SK-N-SH (cell line): ENCODE data around the gene C2CD4C. TPM values are rescaled to one million over a fixed set of nuclear protein-coding genes. Genes with fewer than 3 reads are reported as not detected.

Source experiments
- CTCF ChIA-PET: fragments of 300-600, 350-600 bp; formaldehyde crosslinking; extraction: SDS; loops from one replicate; lab custom pipeline; 2021; lab: Yijun Ruan, JAX
- POLR2A ChIA-PET: fragments of 350-600 bp; sonication (Branson Sonifier 250); formaldehyde crosslinking; extraction: SDS; loops from one replicate; lab custom pipeline; 2020; ENCODE audit warnings: antibody characterized with exemption, inconsistent platforms; lab: Yijun Ruan, JAX
- DNase-seq: peaks from one replicate; pipeline ENCODE4 v3.0.0; 2012
- H2AFZ ChIP-seq: fragments of 200-600 bp; sonication (generic); 2 replicates; pipeline ENCODE4 v1.8.1; 2016; ENCODE audit warnings: antibody characterized with exemption, mild to moderate bottlenecking, low read depth
- H3F3A ChIP-seq: fragments of 200-600 bp; sonication (generic); replicated peaks from 2 replicates; pipeline ENCODE3; 2016; ENCODE audit warnings: antibody characterized with exemption, mild to moderate bottlenecking; ENCODE audit not compliant: insufficient read depth
- H3K27ac ChIP-seq, 2 experiments: fragments of 200-500 bp in 1 of 2; fragments of 200-600 bp in 1 of 2; sonication (Bioruptor generic) in 1 of 2; sonication (generic), shearing (Covaris generic) in 1 of 2; 2 replicates each; pipeline versions ENCODE4 v1.5.1 to v1.6.1; 2014 to 2016; ENCODE audit warnings: low read depth in 2 of 2, inconsistent platforms in 1 of 2, low read length in 1 of 2, mild to moderate bottlenecking in 1 of 2, mixed read lengths in 1 of 2
- H3K27me3 ChIP-seq: fragments of 200-600 bp; sonication (generic), shearing (Covaris generic); 2 replicates; pipeline ENCODE4 v1.6.1; 2016; ENCODE audit warnings: mixed run types; ENCODE audit not compliant: insufficient read depth
- H3K36me3 ChIP-seq, 2 experiments: fragments of 200-500 bp in 1 of 2; fragments of 200-600 bp in 1 of 2; sonication (Bioruptor generic) in 1 of 2; sonication (generic) in 1 of 2; replicated peaks in 1 of 2; 2 replicates each; pipeline versions ENCODE3 to v1.5.1; 2014 to 2016; ENCODE audit warnings: low read length in 1 of 2, mild to moderate bottlenecking in 1 of 2; ENCODE audit not compliant: insufficient read depth in 2 of 2, control insufficient read depth in 1 of 2
- H3K4me1 ChIP-seq, 2 experiments: fragments of 200-500 bp in 1 of 2; fragments of 200-600 bp in 1 of 2; sonication (Bioruptor generic) in 1 of 2; sonication (generic), shearing (Covaris generic) in 1 of 2; 2 replicates each; pipeline versions ENCODE4 v1.5.1 to v1.6.1; 2014 to 2016; ENCODE audit warnings: low read depth in 1 of 2, low read length in 1 of 2, mixed run types in 1 of 2; ENCODE audit not compliant: insufficient read depth in 2 of 2, control insufficient read depth in 1 of 2
- H3K4me2 ChIP-seq: fragments of 200-600 bp; sonication (generic), shearing (Covaris generic); 2 replicates; pipeline ENCODE4 v1.6.1; 2017; ENCODE audit warnings: mixed run types
- H3K4me3 ChIP-seq, 2 experiments: fragments of 200-500 bp in 1 of 2; fragments of 200-600 bp in 1 of 2; sonication (Bioruptor generic) in 1 of 2; sonication (generic), shearing (Covaris generic) in 1 of 2; 2 replicates each; pipeline versions ENCODE4 v1.5.1 to v1.8.1; 2014 to 2016; ENCODE audit warnings: low read depth in 2 of 2, inconsistent platforms in 1 of 2, low read length in 1 of 2, mild to moderate bottlenecking in 1 of 2, mixed read lengths in 1 of 2, moderate library complexity in 1 of 2
- H3K79me2 ChIP-seq: fragments of 200-600 bp; sonication (generic); 2 replicates; pipeline ENCODE4 v1.8.1; 2017; ENCODE audit warnings: mild to moderate bottlenecking; ENCODE audit not compliant: insufficient read depth
- H3K9ac ChIP-seq: fragments of 200-600 bp; sonication (generic); 2 replicates; pipeline ENCODE4 v1.6.1; 2017; ENCODE audit warnings: mixed run types
- H3K9me2 ChIP-seq: fragments of 200-600 bp; sonication (generic); 2 replicates; pipeline ENCODE4 v1.6.1; 2017; ENCODE audit warnings: mixed run types
- H3K9me3 ChIP-seq: fragments of 200-600 bp; sonication (generic); 2 replicates; pipeline ENCODE4 v1.6.1; 2017; ENCODE audit warnings: mixed run types, mild to moderate bottlenecking, moderate library complexity
- H4K20me1 ChIP-seq: fragments of 200-600 bp; sonication (generic); 2 replicates; pipeline ENCODE4 v1.6.1; 2017; ENCODE audit warnings: mild to moderate bottlenecking, mixed run types; ENCODE audit not compliant: insufficient read depth
- EZH2phosphoT487 ChIP-seq: fragments of 200-600 bp; sonication (generic); IDR thresholded peaks from 2 replicates; pipeline ENCODE4 v1.6.1; 2017; ENCODE audit warnings: low read depth, mixed run types, mild to moderate bottlenecking, antibody characterized with exemption, moderate library complexity, borderline replicate concordance
- FOXM1 ChIP-seq: IDR thresholded peaks from 2 replicates; pipeline ENCODE4 v1.4.0; 2012; ENCODE audit warnings: low read depth, mild to moderate bottlenecking
- RAD21 ChIP-seq: IDR thresholded peaks from 2 replicates; pipeline ENCODE4 v1.6.1; 2012; ENCODE audit warnings: mild to moderate bottlenecking, low read length
- RCOR1 ChIP-seq: fragments of 150-350 bp; IDR thresholded peaks from 2 replicates; pipeline ENCODE4 v1.6.1; 2017; ENCODE audit warnings: antibody characterized with exemption, low read length
- RFX5 ChIP-seq: IDR thresholded peaks from 2 replicates; pipeline ENCODE4 v1.6.1; 2012; ENCODE audit warnings: mild to moderate bottlenecking, improper control_type of control experiment, low read length
- RXRA ChIP-seq: IDR thresholded peaks from 2 replicates; pipeline ENCODE4 v1.4.0; 2012; ENCODE audit warnings: low read depth, mild to moderate bottlenecking, borderline replicate concordance
- SIN3A ChIP-seq: IDR thresholded peaks from 2 replicates; pipeline ENCODE4 v1.6.1; 2012; ENCODE audit warnings: low read depth, mild to moderate bottlenecking, low read length, moderate library complexity, borderline replicate concordance
- TEAD4 ChIP-seq: IDR thresholded peaks from 2 replicates; pipeline ENCODE4 v1.4.0; 2012; ENCODE audit warnings: mild to moderate bottlenecking, borderline replicate concordance; ENCODE audit not compliant: insufficient read depth
- WGBS: methylation state at CpG from one replicate; pipeline ENCODE4 v1.1.6; 2017; ENCODE audit warnings: low lambda C conversion rate; 5-methylcytosine and 5-hydroxymethylcytosine counted together
- polyA plus RNA-seq, 3 experiments: library from polyadenylated mRNA; depleted of rRNA; stranded (reverse); fragments of >200 nt; gene quantifications; 2 replicates each; pipeline ENCODE4 v1.2.3, GENCODE V29; 2012
- TF ChIP-seq, protein P1 (sequence below): fragments of 150-350 bp; IDR thresholded peaks from 2 replicates; pipeline ENCODE4 v1.6.1; 2016; ENCODE audit warnings: mild to moderate bottlenecking, low read depth, low read length
- TF ChIP-seq, protein P2 (sequence below): IDR thresholded peaks from 2 replicates; pipeline ENCODE4 v1.4.0; 2012; ENCODE audit warnings: low read depth, borderline replicate concordance
- TF ChIP-seq, protein P3 (sequence below): fragments of 150-350 bp; IDR thresholded peaks from 2 replicates; pipeline ENCODE4 v1.6.1; 2017; ENCODE audit warnings: antibody characterized with exemption, low read length, low read depth, borderline replicate concordance
- TF ChIP-seq, protein P4 (sequence below): IDR thresholded peaks from 2 replicates; pipeline ENCODE4; 2012

C2CD4C gene
- polyA plus RNA-seq, 1 of the 3 experiments (the other 2 are of a cell fraction): 0.23 TPM

DNA sequence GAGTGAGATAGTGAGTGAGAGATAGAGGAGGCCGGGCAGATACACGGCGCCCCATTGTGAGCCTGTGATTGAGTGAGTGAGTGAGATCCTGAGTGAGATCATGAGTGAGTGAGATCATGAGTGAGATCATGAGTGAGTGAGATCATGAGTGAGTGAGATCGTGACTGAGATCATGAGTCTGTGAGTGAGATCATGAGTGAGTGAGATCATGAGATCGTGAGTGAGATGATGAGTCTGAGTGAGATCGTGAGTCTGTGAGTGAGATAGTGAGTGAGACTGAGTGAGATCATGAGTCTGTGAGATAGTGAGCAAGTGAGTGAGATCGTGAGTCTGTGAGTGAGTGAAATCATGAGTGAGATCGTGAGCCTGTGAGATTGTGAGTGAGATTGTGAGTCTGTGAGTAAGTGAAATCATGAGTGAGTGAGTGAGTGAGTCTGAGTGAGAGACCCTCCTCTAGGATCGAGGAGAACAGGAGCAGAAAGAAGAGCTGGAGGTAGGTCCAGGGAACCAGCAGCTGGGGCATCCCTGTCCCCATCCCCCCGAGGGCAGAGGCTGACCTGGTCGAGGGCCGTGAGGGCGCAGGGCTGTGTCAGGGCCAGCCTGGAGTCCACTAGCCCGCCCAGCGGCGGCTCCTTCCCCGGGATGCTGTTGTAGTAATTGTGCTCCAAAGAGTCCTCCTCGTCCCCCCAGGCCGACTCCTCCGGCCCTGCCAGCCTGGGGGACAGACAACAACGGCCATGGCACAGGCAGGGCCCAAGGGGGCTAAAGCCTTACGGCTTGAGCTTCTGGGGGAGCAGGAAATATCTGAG is 25.4 kb upstream of the C2CD4C start:
- H3K4me1 ChIP-seq: no peaks in the 10 kb centered on the region
- H3K9me3 ChIP-seq: no peaks in the 10 kb centered on the region
- H2AFZ ChIP-seq: no peak overlapping the region
- H3K9me2 ChIP-seq: no peaks in the 10 kb centered on the region
- TF ChIP-seq FOXM1: no peak
- TF ChIP-seq, protein P1, sequence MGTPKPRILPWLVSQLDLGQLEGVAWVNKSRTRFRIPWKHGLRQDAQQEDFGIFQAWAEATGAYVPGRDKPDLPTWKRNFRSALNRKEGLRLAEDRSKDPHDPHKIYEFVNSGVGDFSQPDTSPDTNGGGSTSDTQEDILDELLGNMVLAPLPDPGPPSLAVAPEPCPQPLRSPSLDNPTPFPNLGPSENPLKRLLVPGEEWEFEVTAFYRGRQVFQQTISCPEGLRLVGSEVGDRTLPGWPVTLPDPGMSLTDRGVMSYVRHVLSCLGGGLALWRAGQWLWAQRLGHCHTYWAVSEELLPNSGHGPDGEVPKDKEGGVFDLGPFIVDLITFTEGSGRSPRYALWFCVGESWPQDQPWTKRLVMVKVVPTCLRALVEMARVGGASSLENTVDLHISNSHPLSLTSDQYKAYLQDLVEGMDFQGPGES: no peak
- H3K4me3 ChIP-seq: no peak overlapping the region
- H3F3A ChIP-seq: no peaks in the 10 kb centered on the region
- no peak overlapping the region for H3K27ac ChIP-seq
- H3K36me3 ChIP-seq: no peaks in the 10 kb centered on the region
- H3K4me2 ChIP-seq: no peak overlapping the region
- H3K79me2 ChIP-seq: no peaks in the 10 kb centered on the region
- no peak overlapping the region for H3K9ac ChIP-seq
- CTCF ChIA-PET: no interaction called here
- no peak for DNase-seq
- H4K20me1 ChIP-seq: no peaks in the 10 kb centered on the region
- POLR2A ChIA-PET: no interaction called here
- 68% methylated on average over 15 of the region's 22 CpGs for WGBS
- no peaks in the 10 kb centered on the region for H3K27me3 ChIP-seq

DNA sequence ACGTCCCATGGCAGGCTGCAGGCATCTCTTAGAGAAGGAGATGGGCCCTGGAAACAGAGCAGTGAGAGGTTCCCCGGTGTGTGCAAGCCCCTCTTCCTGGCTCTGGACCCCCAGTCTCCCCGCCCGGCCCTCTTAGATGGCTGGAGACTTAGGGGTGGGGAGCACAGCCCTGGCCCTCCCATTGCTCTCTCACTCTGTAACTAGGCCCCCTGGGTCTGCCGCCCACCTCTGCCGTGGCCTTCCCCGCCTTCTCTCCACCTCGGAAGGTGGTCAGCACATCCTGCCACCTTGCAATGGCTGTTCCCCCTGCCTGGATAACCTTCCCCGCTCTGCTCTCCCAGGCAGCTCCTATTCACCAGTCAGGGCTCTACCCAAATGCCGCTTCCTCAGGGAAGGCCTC is 21.8 kb upstream of the C2CD4C start:
- Histone ChIP-seq H3K9ac (no peak overlapping the region), H3K4me1 (peaks cover 0 to 12% of the 10 kb centered on the region in 2 experiments; a peak in 1 of 4 replicates), H3K9me2 (no peaks in the 10 kb centered on the region), H3K36me3 (no peaks in the 10 kb centered on the region), H3K9me3 (no peaks in the 10 kb centered on the region), H3K4me3 (no peak overlapping the region), H4K20me1 (no peaks in the 10 kb centered on the region), H3K79me2 (no peaks in the 10 kb centered on the region), H3F3A (no peaks in the 10 kb centered on the region), H3K4me2 (no peak overlapping the region), H3K27ac (no peak overlapping the region), H3K27me3 (no peaks in the 10 kb centered on the region), H2AFZ (no peak overlapping the region)
- no peak for DNase-seq
- CTCF ChIA-PET: interaction anchor here (1.0 kb wide), 1 partner anchor 46 kb away, joined by 3 read pairs; no protein-coding TSS in a partner anchor
- POLR2A ChIA-PET: no interaction called here
- no peak for TF ChIP-seq RAD21
- TF ChIP-seq, protein P1: no peak
- TF ChIP-seq TEAD4: no peak
- TF ChIP-seq RXRA: no peak
- TF ChIP-seq EZH2phosphoT487: no peak
- no peak for TF ChIP-seq RFX5
- TF ChIP-seq, protein P2, sequence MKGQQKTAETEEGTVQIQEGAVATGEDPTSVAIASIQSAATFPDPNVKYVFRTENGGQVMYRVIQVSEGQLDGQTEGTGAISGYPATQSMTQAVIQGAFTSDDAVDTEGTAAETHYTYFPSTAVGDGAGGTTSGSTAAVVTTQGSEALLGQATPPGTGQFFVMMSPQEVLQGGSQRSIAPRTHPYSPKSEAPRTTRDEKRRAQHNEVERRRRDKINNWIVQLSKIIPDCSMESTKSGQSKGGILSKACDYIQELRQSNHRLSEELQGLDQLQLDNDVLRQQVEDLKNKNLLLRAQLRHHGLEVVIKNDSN: no peak
- TF ChIP-seq, protein P3, sequence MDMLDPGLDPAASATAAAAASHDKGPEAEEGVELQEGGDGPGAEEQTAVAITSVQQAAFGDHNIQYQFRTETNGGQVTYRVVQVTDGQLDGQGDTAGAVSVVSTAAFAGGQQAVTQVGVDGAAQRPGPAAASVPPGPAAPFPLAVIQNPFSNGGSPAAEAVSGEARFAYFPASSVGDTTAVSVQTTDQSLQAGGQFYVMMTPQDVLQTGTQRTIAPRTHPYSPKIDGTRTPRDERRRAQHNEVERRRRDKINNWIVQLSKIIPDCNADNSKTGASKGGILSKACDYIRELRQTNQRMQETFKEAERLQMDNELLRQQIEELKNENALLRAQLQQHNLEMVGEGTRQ: no peak
- no peak for TF ChIP-seq SIN3A
- TF ChIP-seq, protein P4, sequence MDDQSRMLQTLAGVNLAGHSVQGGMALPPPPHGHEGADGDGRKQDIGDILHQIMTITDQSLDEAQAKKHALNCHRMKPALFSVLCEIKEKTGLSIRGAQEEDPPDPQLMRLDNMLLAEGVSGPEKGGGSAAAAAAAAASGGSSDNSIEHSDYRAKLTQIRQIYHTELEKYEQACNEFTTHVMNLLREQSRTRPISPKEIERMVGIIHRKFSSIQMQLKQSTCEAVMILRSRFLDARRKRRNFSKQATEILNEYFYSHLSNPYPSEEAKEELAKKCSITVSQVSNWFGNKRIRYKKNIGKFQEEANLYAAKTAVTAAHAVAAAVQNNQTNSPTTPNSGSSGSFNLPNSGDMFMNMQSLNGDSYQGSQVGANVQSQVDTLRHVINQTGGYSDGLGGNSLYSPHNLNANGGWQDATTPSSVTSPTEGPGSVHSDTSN: no peak
- TF ChIP-seq FOXM1: no peak
- TF ChIP-seq RCOR1: no peak
- WGBS: 82% methylated on average over 8 of the region's 10 CpGs
